GM23338 (cell line): ENCODE measurements around the gene SPATS1.

ENCODE experiments used
- CREB1 ChIP-seq: fragments of 250-450 bp; sonication (Bioruptor Pico); IDR thresholded peaks from 2 replicates; pipeline ENCODE4 v1.5.0; 2020; ENCODE audit warnings: low read depth, mild to moderate bottlenecking, moderate library complexity
- EZH2 ChIP-seq: fragments of 200-600 bp; sonication (generic); IDR thresholded peaks from one replicate; pipeline ENCODE4 v1.8.0; 2017; ENCODE audit warnings: antibody characterized with exemption, mild to moderate bottlenecking, low read depth; ENCODE audit not compliant: unreplicated experiment
- EZH2phosphoT487 ChIP-seq: fragments of 200-600 bp; sonication (generic); IDR thresholded peaks from one replicate; pipeline ENCODE4 v1.8.1; 2018; ENCODE audit warnings: antibody characterized with exemption; ENCODE audit not compliant: unreplicated experiment
- JUNB ChIP-seq: IDR thresholded peaks from one replicate; pipeline ENCODE4 v1.6.1; 2016; ENCODE audit warnings: antibody characterized with exemption; ENCODE audit not compliant: unreplicated experiment
- NANOG ChIP-seq: IDR thresholded peaks from 2 replicates; pipeline ENCODE4 v1.6.1; 2016; ENCODE audit warnings: antibody characterized with exemption, borderline replicate concordance
- POLR2AphosphoS5 ChIP-seq: IDR thresholded peaks from 2 replicates; pipeline ENCODE4 v1.6.1; 2016; ENCODE audit warnings: antibody characterized with exemption, low read depth
- REST ChIP-seq: IDR thresholded peaks from one replicate; pipeline ENCODE4 v1.6.1; 2018; ENCODE audit warnings: antibody characterized with exemption; ENCODE audit not compliant: unreplicated experiment
- STAT1 ChIP-seq: IDR thresholded peaks from one replicate; pipeline ENCODE4 v1.6.1; 2016; ENCODE audit warnings: antibody characterized with exemption; ENCODE audit not compliant: unreplicated experiment
- TF ChIP-seq, protein P1 (sequence below), 2 experiments: fragments of 200-600 bp in 1 of 2; sonication (generic) in 1 of 2; conservative IDR thresholded peaks; 2 replicates each; pipeline versions ENCODE4 v1.5.1 to v1.6.1; 2016 to 2017; ENCODE audit warnings: antibody characterized with exemption in 2 of 2, low read depth in 2 of 2, mild to moderate bottlenecking in 2 of 2, moderate library complexity in 1 of 2
- TF ChIP-seq, protein P2 (sequence below): fragments of 250-450 bp; sonication (Bioruptor Pico); IDR thresholded peaks from 2 replicates; pipeline ENCODE4 v1.5.0; 2020; ENCODE audit warnings: mild to moderate bottlenecking, moderate library complexity

DNA sequence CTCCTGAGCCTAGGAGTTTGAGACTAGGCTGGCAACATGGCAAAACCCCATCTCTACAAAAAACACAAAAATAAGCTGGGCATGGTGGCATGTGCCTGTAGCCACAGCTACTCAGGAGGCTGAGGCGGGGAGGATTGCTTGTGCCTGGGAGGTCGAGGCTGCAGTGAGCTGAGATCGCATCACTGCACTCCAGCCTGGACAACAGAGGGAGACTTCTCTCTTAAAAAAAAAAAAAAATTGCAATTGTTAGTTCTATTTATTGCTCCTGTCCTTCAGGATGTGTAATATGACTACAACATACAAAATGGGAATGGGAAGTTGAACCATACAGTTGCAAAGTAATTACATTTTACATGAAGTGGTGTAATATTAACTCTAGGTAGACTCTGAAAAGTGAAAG lies 21.2 kb upstream of the SPATS1 start:
- TF ChIP-seq REST = no peak
- TF ChIP-seq, protein P1, sequence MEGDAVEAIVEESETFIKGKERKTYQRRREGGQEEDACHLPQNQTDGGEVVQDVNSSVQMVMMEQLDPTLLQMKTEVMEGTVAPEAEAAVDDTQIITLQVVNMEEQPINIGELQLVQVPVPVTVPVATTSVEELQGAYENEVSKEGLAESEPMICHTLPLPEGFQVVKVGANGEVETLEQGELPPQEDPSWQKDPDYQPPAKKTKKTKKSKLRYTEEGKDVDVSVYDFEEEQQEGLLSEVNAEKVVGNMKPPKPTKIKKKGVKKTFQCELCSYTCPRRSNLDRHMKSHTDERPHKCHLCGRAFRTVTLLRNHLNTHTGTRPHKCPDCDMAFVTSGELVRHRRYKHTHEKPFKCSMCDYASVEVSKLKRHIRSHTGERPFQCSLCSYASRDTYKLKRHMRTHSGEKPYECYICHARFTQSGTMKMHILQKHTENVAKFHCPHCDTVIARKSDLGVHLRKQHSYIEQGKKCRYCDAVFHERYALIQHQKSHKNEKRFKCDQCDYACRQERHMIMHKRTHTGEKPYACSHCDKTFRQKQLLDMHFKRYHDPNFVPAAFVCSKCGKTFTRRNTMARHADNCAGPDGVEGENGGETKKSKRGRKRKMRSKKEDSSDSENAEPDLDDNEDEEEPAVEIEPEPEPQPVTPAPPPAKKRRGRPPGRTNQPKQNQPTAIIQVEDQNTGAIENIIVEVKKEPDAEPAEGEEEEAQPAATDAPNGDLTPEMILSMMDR (conservative IDR thresholded peaks at IDR 0.05; ENCODE audit: low read depth in 2 of 2) = no peak
- TF ChIP-seq NANOG = no peak
- TF ChIP-seq CREB1 = no peak
- TF ChIP-seq EZH2 = no peak
- no peak for TF ChIP-seq EZH2phosphoT487
- no peak for TF ChIP-seq JUNB
- TF ChIP-seq POLR2AphosphoS5 = no peak
- TF ChIP-seq STAT1 = no peak
- TF ChIP-seq, protein P2, sequence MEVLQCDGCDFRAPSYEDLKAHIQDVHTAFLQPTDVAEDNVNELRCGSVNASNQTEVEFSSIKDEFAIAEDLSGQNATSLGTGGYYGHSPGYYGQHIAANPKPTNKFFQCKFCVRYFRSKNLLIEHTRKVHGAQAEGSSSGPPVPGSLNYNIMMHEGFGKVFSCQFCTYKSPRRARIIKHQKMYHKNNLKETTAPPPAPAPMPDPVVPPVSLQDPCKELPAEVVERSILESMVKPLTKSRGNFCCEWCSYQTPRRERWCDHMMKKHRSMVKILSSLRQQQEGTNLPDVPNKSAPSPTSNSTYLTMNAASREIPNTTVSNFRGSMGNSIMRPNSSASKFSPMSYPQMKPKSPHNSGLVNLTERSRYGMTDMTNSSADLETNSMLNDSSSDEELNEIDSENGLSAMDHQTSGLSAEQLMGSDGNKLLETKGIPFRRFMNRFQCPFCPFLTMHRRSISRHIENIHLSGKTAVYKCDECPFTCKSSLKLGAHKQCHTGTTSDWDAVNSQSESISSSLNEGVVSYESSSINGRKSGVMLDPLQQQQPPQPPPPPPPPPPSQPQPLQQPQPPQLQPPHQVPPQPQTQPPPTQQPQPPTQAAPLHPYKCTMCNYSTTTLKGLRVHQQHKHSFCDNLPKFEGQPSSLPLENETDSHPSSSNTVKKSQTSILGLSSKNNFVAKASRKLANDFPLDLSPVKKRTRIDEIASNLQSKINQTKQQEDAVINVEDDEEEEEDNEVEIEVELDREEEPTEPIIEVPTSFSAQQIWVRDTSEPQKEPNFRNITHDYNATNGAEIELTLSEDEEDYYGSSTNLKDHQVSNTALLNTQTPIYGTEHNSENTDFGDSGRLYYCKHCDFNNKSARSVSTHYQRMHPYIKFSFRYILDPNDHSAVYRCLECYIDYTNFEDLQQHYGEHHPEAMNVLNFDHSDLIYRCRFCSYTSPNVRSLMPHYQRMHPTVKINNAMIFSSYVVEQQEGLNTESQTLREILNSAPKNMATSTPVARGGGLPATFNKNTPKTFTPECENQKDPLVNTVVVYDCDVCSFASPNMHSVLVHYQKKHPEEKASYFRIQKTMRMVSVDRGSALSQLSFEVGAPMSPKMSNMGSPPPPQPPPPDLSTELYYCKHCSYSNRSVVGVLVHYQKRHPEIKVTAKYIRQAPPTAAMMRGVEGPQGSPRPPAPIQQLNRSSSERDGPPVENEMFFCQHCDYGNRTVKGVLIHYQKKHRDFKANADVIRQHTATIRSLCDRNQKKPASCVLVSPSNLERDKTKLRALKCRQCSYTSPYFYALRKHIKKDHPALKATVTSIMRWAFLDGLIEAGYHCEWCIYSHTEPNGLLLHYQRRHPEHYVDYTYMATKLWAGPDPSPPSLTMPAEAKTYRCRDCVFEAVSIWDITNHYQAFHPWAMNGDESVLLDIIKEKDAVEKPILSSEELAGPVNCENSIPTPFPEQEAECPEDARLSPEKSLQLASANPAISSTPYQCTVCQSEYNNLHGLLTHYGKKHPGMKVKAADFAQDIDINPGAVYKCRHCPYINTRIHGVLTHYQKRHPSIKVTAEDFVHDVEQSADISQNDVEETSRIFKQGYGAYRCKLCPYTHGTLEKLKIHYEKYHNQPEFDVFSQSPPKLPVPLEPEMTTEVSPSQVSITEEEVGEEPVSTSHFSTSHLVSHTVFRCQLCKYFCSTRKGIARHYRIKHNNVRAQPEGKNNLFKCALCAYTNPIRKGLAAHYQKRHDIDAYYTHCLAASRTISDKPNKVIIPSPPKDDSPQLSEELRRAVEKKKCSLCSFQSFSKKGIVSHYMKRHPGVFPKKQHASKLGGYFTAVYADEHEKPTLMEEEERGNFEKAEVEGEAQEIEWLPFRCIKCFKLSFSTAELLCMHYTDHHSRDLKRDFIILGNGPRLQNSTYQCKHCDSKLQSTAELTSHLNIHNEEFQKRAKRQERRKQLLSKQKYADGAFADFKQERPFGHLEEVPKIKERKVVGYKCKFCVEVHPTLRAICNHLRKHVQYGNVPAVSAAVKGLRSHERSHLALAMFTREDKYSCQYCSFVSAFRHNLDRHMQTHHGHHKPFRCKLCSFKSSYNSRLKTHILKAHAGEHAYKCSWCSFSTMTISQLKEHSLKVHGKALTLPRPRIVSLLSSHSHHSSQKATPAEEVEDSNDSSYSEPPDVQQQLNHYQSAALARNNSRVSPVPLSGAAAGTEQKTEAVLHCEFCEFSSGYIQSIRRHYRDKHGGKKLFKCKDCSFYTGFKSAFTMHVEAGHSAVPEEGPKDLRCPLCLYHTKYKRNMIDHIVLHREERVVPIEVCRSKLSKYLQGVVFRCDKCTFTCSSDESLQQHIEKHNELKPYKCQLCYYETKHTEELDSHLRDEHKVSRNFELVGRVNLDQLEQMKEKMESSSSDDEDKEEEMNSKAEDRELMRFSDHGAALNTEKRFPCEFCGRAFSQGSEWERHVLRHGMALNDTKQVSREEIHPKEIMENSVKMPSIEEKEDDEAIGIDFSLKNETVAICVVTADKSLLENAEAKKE = no peak
